PC-3 (cell line): Measurements from ENCODE around the gene BDH1.

Source experiments
- EZH2 ChIP-seq: fragments of 300-600 bp; sonication (generic); IDR thresholded peaks from one replicate; pipeline ENCODE4 v1.6.1; 2017; ENCODE audit warnings: antibody characterized with exemption, mild to moderate bottlenecking, low read length; ENCODE audit not compliant: unreplicated experiment
- EZH2phosphoT487 ChIP-seq: fragments of 300-600 bp; sonication (generic); IDR thresholded peaks from 2 replicates; pipeline ENCODE4 v1.6.1; 2018; ENCODE audit warnings: mild to moderate bottlenecking, antibody characterized with exemption, low read length, borderline replicate concordance
- TF ChIP-seq, protein P1 (sequence below): fragments of 300-600 bp; sonication (generic); conservative IDR thresholded peaks from 2 replicates; pipeline ENCODE4 v1.5.1; 2017; ENCODE audit warnings: antibody characterized with exemption, low read depth, mild to moderate bottlenecking, low read length

DNA sequence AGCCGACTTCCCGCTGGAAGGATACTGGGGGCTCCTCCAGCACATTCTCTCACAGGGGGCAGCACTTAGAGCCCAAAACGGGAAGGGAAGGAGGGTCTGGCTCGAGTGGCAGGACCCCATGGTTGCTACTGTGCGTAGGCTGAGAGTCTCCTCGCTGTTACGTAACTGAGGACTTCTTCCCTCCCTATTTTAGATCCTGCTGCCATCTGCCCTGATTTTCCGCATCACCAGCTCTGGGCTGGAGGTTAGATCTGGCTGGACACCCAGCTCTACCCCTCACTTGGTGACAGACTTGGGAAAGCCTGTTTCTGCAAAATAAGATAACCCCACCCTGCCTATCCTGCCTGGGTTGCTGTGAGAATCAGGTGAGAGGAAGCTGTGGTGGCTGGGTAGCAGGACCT lies 47.7 kb downstream of the BDH1 start:
- TF ChIP-seq, protein P1, sequence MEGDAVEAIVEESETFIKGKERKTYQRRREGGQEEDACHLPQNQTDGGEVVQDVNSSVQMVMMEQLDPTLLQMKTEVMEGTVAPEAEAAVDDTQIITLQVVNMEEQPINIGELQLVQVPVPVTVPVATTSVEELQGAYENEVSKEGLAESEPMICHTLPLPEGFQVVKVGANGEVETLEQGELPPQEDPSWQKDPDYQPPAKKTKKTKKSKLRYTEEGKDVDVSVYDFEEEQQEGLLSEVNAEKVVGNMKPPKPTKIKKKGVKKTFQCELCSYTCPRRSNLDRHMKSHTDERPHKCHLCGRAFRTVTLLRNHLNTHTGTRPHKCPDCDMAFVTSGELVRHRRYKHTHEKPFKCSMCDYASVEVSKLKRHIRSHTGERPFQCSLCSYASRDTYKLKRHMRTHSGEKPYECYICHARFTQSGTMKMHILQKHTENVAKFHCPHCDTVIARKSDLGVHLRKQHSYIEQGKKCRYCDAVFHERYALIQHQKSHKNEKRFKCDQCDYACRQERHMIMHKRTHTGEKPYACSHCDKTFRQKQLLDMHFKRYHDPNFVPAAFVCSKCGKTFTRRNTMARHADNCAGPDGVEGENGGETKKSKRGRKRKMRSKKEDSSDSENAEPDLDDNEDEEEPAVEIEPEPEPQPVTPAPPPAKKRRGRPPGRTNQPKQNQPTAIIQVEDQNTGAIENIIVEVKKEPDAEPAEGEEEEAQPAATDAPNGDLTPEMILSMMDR = no peak
- no peak for TF ChIP-seq EZH2
- TF ChIP-seq EZH2phosphoT487 = no peak
